Dendritic cell treated with granulocyte-macrophage colony-stimulating factor and Interleukin-4, amounts not matched to agents 40 ng/mL and 50 ng/mL, for 4 days (primary cell): ENCODE results near the gene EZR.

Source experiments
- H3K27ac Mint-ChIP-seq: one replicate; pipeline ENCODE4 v1.8.0; 2022; ENCODE audit warnings: mild to moderate bottlenecking, mixed read lengths
- H3K27me3 Mint-ChIP-seq: one replicate; pipeline ENCODE4 v1.8.0; 2022; ENCODE audit warnings: mild to moderate bottlenecking, mixed read lengths
- H3K36me3 Mint-ChIP-seq: one replicate; pipeline ENCODE4 v1.8.0; 2022; ENCODE audit warnings: low read depth, mixed read lengths
- H3K4me1 Mint-ChIP-seq: one replicate; pipeline ENCODE4 v1.8.0; 2022; ENCODE audit warnings: low read depth, mixed read lengths
- H3K4me3 Mint-ChIP-seq: one replicate; pipeline ENCODE4 v1.8.0; 2022; ENCODE audit warnings: mild to moderate bottlenecking, moderate library complexity, mixed read lengths
- H3K9me3 Mint-ChIP-seq: one replicate; pipeline ENCODE4 v1.8.0; 2022; ENCODE audit warnings: mixed read lengths
- intact Hi-C: fragments of 100-400 bp; cut with micrococcal nuclease; formaldehyde crosslinking; loops from one replicate; pipeline ENCODE4 v1.15.0; 2022

The EZR gene

GRCh38 chr6:158756977-158757752 is 62.0 kb downstream of the EZR start:
- Mint-ChIP-seq H3K4me3 (no peak overlapping the region), H3K4me1 (peaks cover 17% of the 10 kb centered on the region), H3K27ac (no peak overlapping the region), H3K9me3 (no peaks in the 10 kb centered on the region), H3K36me3 (no peaks in the 10 kb centered on the region), H3K27me3 (no peaks in the 10 kb centered on the region)
- intact Hi-C loops, result no loop called here

GRCh38 chr6:158756126-158756525 is 63.0 kb downstream of the EZR start:
- Mint-ChIP-seq H3K36me3 (no peaks in the 10 kb centered on the region), H3K4me3 (no peak overlapping the region), H3K9me3 (no peaks in the 10 kb centered on the region), H3K27ac (no peak overlapping the region), H3K27me3 (no peaks in the 10 kb centered on the region), H3K4me1 (peaks cover 10% of the 10 kb centered on the region)
- intact Hi-C loops, result no loop called here

GRCh38 chr6:158755636-158756035 is 63.5 kb downstream of the EZR start:
- Mint-ChIP-seq H3K27ac (no peak overlapping the region), H3K4me3 (no peak overlapping the region), H3K9me3 (no peaks in the 10 kb centered on the region), H3K36me3 (no peaks in the 10 kb centered on the region), H3K27me3 (no peaks in the 10 kb centered on the region), H3K4me1 (peaks cover 9% of the 10 kb centered on the region)
- intact Hi-C loops, result no loop called here

- peaks cover under 1% of the 10 kb centered on the region for H3K4me1 Mint-ChIP-seq
Observed at GRCh38 chr6:158754738-158755137, 64.4 kb downstream of the EZR start.

GRCh38 chr6:158753811-158754210 is 65.4 kb downstream of the EZR start:
- no peaks in the 10 kb centered on the region for H3K4me1 Mint-ChIP-seq
- no peaks in the 10 kb centered on the region for H3K27me3 Mint-ChIP-seq
- H3K9me3 Mint-ChIP-seq, result no peaks in the 10 kb centered on the region
- intact Hi-C loops, result no loop called here
- no peaks in the 10 kb centered on the region for H3K36me3 Mint-ChIP-seq
- H3K27ac Mint-ChIP-seq, result no peak overlapping the region
- no peak overlapping the region for H3K4me3 Mint-ChIP-seq

More at GRCh38 chr6:158754738-158755137, 64.4 kb downstream of the EZR start:
- intact Hi-C loops, result no loop called here
- Mint-ChIP-seq H3K36me3 (no peaks in the 10 kb centered on the region), H3K27me3 (no peaks in the 10 kb centered on the region), H3K9me3 (no peaks in the 10 kb centered on the region), H3K4me3 (no peak overlapping the region), H3K27ac (no peak overlapping the region)

- Mint-ChIP-seq H3K36me3 (no peaks in the 10 kb centered on the region), H3K9me3 (no peaks in the 10 kb centered on the region), H3K4me1 (no peaks in the 10 kb centered on the region), H3K27me3 (no peaks in the 10 kb centered on the region), H3K27ac (no peak overlapping the region), H3K4me3 (no peak overlapping the region)
- intact Hi-C loops, result no loop called here
Observed at GRCh38 chr6:158752613-158753012, 66.6 kb downstream of the EZR start.

GRCh38 chr6:158751921-158752320 is 67.2 kb downstream of the EZR start:
- Mint-ChIP-seq H3K27me3 (no peaks in the 10 kb centered on the region), H3K4me1 (no peaks in the 10 kb centered on the region), H3K9me3 (no peaks in the 10 kb centered on the region), H3K4me3 (no peak overlapping the region), H3K36me3 (no peaks in the 10 kb centered on the region), H3K27ac (no peak overlapping the region)
- intact Hi-C loops, result no loop called here

GRCh38 chr6:158751224-158751623 is 67.9 kb downstream of the EZR start:
- Mint-ChIP-seq H3K27ac (no peak overlapping the region), H3K4me1 (no peaks in the 10 kb centered on the region), H3K9me3 (no peaks in the 10 kb centered on the region), H3K27me3 (no peaks in the 10 kb centered on the region), H3K4me3 (no peak overlapping the region), H3K36me3 (no peaks in the 10 kb centered on the region)
- intact Hi-C loops, result no loop called here

GRCh38 chr6:158744986-158745430 is 74.2 kb downstream of the EZR start:
- Mint-ChIP-seq H3K4me1 (no peaks in the 10 kb centered on the region), H3K27ac (no peak overlapping the region), H3K9me3 (peaks cover 1% of the 10 kb centered on the region), H3K36me3 (peaks cover under 1% of the 10 kb centered on the region), H3K27me3 (no peaks in the 10 kb centered on the region), H3K4me3 (no peak overlapping the region)
- intact Hi-C loops, result no loop called here

GRCh38 chr6:158743033-158743651 is 76.0 kb downstream of the EZR start:
- intact Hi-C loops, result no loop called here
- Mint-ChIP-seq H3K27me3 (no peaks in the 10 kb centered on the region), H3K4me1 (peaks cover 5% of the 10 kb centered on the region), H3K4me3 (no peak overlapping the region), H3K27ac (no peak overlapping the region), H3K36me3 (peaks cover 10% of the 10 kb centered on the region), H3K9me3 (peaks cover 13% of the 10 kb centered on the region)

GRCh38 chr6:158739673-158740072 is 79.5 kb downstream of the EZR start:
- H3K4me1 Mint-ChIP-seq, result peaks cover 13% of the 10 kb centered on the region
- H3K4me3 Mint-ChIP-seq, result no peak overlapping the region
- H3K27me3 Mint-ChIP-seq, result no peaks in the 10 kb centered on the region
- H3K27ac Mint-ChIP-seq, result no peak overlapping the region
- intact Hi-C loops, result no loop called here
- H3K36me3 Mint-ChIP-seq, result peaks cover 11% of the 10 kb centered on the region
- H3K9me3 Mint-ChIP-seq, result peaks cover 15% of the 10 kb centered on the region

- Mint-ChIP-seq H3K4me3 (no peak overlapping the region), H3K4me1 (peaks cover 13% of the 10 kb centered on the region), H3K27me3 (no peaks in the 10 kb centered on the region), H3K27ac (peak overlapping the region; percentile 13), H3K9me3 (peaks cover 24% of the 10 kb centered on the region), H3K36me3 (peaks cover 18% of the 10 kb centered on the region)
- intact Hi-C loops, result no loop called here
Observed at GRCh38 chr6:158737710-158738615, 81.2 kb downstream of the EZR start.

- H3K9me3 Mint-ChIP-seq, result peaks cover 24% of the 10 kb centered on the region
- no peak overlapping the region for H3K4me3 Mint-ChIP-seq
- no peaks in the 10 kb centered on the region for H3K27me3 Mint-ChIP-seq
- H3K36me3 Mint-ChIP-seq, result peaks cover 23% of the 10 kb centered on the region
- intact Hi-C loops, result no loop called here
- H3K4me1 Mint-ChIP-seq, result peaks cover 13% of the 10 kb centered on the region
- no peak overlapping the region for H3K27ac Mint-ChIP-seq
Observed at GRCh38 chr6:158737082-158737709, 82.0 kb downstream of the EZR start.
